T-helper 22 cell (primary cell): Measurements from ENCODE around the gene NSF.

Source experiments
- DNase-seq: peaks from one replicate; pipeline ENCODE4 v3.0.0-alpha.2; 2020; ENCODE audit warnings: low read depth

Gene NSF

DNA sequence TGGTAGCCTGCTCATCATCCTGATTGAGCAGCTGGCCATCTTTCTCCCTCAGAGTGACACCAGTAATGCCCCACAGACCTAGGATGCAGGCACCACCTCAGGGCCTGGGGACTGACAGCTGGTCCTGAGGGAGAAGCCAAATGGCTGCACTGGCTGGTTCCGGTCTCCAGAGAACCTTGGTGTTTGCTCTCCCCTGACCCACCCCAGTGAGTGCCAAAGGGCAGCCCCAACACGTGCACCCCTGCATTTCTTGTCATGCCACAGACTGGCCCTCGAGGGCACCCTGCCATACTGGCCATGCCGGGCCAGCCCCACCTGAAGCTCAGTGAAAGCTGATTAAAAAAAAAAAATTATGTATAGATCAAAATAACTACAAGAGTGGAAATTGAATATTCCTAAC is 127.5 kb downstream of the NSF start:
- DNase-seq: no peak

DNA sequence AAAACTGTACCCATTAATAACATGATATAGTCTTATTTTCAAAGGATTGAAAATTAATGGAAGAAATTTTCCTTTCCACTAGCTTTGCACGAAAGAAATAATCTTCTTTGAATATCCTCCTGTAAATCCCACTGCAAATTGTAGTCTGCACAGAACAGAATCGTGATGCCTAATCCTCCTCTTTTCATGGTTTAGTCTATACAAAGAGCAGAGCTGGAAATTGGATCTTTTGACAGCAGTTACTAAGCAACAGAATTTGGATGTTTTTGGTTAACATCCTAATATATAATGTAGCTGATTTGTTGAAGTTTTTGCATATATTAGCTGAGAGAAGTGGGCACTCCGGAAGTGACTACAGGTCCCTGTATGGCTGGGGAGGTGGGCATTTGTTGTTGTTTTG is 129.4 kb downstream of the NSF start:
- no peak for DNase-seq

DNA sequence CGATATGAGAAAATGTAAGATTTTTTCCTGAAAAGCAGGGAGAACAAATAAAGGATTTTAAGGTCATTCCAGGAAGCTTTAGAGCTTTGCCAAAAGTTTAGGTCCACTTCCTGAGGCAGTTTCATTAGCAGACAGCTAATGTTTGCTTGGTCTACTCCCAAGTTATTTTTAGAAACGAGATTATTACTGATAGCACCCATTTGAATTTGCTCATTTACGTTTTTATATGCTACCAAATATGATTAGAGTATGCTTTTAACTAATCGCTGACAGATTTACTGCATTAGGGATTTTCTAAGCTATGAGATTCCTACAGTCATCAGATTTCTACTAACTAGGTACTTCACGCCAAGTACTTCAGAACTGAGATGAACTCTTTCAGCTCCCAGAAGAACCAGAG is 129.9 kb downstream of the NSF start:
- no peak for DNase-seq

GRCh38 chr17:46722662-46723285 is 132.3 kb downstream of the NSF start:
- no peak for DNase-seq

GRCh38 chr17:46726206-46726605 is 135.7 kb downstream of the NSF start:
- no peak for DNase-seq

DNA sequence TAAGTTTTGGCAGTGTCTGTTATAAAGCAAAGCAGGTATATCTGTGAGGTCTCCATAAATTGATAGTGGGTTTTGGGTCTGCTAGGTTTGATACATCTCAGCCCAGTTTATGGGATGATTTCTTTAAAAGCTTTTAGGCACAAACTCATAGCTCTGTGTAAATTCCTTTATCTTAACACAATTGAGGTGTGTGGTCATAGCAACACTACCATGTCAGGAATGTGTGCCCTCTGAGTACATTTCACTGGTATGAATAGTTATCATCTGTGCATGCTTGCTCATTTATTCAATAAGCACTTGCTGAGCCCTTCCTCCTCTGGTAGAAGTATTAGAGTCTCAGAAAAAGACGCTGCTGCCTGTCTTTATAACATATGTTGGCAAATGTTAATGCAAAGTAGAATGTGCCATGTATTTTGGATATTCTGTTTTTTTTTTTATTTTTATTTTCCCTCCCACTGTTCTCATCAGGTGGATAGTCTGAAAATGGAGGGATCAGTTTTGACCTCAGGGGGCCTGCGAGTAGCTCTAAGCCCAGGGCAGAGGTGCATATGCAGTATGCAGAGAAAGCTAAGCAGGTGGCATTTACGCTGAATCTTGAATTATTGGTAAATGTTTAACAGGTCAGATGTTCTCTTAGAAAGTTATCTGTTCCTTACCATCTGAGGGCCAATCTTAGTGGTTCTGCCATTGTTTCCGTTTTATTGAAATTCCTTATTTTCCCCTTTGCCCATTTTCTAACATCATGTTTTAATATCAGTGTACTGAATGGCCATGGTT is 137.3 kb downstream of the NSF start:
- no peak for DNase-seq

GRCh38 chr17:46730026-46730425 is 139.6 kb downstream of the NSF start:
- DNase-seq: no peak

GRCh38 chr17:46730679-46731078 is 140.2 kb downstream of the NSF start:
- no peak for DNase-seq

DNA sequence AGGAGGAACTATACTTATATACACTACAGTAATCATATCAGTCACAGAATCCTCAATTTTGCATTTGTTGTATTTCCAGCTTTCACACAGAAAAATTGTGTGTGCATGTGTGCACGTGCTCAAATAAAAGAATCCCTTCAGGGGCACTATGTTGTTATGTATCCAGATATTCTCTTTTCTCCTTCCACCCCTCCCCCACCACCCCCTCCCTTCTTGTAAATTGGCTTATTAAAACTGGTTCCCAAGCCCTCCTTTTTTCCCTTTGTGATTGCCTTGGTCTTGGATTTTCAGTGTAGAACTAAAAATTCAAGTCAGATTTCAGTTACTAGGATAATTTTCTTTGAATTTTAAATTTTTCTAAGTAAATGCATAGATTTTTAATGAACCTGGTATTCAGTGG is 141.7 kb downstream of the NSF start:
- no peak for DNase-seq

GRCh38 chr17:46732754-46733398 is 142.4 kb downstream of the NSF start:
- no peak for DNase-seq

GRCh38 chr17:46733837-46734475 is 143.5 kb downstream of the NSF start:
- no peak for DNase-seq

- no peak for DNase-seq
Observed at GRCh38 chr17:46736100-46736499, 145.6 kb downstream of the NSF start.

- DNase-seq: no peak
Observed at GRCh38 chr17:46737326-46737725, 146.9 kb downstream of the NSF start.

DNA sequence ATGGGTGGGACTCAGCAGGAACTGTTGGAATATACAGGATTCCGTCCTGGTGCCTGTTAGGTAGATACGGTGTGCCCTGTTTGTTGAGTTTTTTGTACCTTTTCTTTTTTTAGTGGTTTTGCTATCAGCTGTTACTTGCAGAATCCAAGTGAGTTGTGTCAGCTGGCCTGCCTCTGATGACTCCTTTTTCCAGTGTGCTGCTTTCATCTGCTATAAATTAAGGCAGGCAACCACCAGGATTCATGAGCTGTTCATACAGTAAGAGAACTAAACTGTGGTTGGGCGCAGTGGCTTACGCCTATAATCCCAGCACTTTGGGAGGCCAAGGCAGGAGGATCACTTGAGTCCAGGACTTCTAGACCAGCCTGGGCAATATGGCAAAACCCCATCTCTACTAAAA is 148.1 kb downstream of the NSF start:
- DNase-seq: no peak

GRCh38 chr17:46739982-46740381 is 149.5 kb downstream of the NSF start:
- no peak for DNase-seq

DNA sequence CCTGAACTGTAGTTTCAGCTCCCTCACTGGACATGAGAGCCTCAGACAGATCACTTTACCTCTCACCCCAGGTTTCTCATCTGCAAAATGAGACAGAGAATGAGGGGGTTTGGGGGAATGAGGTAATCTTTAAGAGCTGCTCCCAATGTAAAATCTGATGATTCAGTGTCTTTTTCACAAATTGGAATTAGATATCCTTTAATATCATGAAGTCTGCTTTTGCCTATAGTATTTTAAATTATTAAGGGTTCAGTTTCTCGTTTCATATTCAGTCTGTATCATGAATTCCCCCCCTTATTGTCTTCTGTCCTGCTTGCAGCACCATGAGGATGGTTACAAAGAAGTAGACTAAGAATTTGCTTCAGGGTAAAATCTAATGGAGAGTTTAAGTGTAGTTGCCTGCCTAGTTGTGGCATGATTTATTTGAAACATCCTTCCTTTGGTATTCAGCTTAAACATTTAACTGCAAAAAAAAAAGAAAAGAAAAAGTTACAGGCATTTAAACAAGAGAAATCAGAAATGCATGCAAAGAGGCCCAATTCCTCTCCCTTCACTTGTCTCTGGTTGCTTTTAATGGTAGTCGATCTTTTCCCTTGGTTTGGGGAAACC is 150.8 kb downstream of the NSF start:
- no peak for DNase-seq

GRCh38 chr17:46742565-46743270 is 152.2 kb downstream of the NSF start:
- DNase-seq: no peak

DNA sequence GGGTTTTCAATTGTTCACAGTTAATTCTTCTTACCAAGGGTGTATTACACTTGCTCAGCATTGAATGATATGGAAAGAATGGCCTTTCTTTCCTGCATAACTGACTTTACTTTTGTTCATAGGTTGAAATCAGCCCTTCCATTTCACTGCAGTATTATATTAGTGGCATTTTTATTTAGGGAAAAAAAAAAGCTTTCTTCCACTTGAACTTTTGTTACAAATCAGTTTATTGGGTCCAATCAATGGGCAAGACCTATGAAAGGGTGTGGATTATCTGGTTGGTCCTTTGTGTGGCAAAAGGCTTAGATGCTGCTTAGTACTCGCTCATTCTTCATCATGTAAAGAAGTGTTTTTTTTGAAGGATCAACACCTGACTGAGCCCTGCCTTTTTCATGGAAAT is 154.0 kb downstream of the NSF start:
- no peak for DNase-seq

DNA sequence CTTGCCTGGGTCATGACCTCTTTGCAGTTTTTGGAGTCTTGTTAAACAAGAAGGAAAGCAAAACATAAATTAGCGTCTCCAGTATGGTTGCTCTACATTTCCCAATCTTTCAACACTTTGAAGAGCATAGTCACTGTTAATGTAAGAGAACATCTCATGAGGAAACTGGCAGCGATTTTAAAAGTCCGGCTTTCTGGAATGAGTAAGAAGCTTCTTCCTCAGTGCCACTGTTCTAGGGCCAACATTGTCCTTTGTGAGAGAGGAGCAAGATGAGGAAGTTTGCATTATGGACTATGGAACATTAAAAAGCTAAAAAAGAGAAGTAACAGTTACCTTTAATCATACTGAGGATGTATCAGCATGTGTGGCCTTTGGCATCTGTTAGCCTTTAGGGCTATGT is 154.9 kb downstream of the NSF start:
- DNase-seq: no peak

DNA sequence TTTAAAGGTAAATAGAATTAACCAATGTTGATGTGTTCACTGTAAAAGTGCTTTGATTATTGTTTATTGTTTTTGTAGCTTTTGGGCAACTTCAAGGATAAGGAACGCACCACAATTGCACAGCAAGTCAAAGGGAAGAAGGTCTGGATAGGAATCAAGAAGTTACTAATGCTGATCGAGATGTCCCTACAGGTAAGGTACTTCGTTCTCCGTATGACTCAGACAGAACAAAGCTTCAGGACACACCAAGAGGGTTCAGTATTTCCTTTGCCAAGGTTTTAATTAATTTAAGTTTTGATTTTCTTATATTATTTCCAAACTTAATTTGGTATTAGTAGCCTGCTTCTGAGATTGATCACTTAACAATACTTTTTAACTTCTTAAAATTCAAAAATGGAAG is 161.0 kb downstream of the NSF start:
- DNase-seq: no peak

- DNase-seq: no peak
Observed at GRCh38 chr17:46753776-46754175, 163.3 kb downstream of the NSF start.
